ENCODE measurements around the gene RGR. TPM values are rescaled to one million over a fixed set of nuclear protein-coding genes. Genes with fewer than 3 reads are reported as not detected.

Gene RGR
- total and polyA plus RNA-seq, 4 experiments from 2014 or later: not detected

GRCh38 chr10:84294766-84295447 is 50.1 kb downstream of the RGR start:
- peak overlapping the region in 1 of 7 donors; percentile 68 for H3K27ac Mint-ChIP-seq
- no peaks in the 10 kb centered on the region for H3K27me3 Mint-ChIP-seq
- H3K36me3 ChIP-seq (ENCODE audit: insufficient read depth, low read length): no peaks in the 10 kb centered on the region
- H3K9me3 ChIP-seq (ENCODE audit: control insufficient read depth in 1 of 2, low read length in 2 of 2): no peaks in the 10 kb centered on the region
- no peak for DNase-seq
- intact Hi-C loops (cut with micrococcal nuclease): no loop called here
- H3K4me3 Mint-ChIP-seq: no peak overlapping the region
- ChIA-PET POLR2A (ENCODE audit: partially characterized antibody) (no interaction called here), CTCF (ENCODE audit: partially characterized antibody) (no interaction called here)
- H3K27ac ChIP-seq (ENCODE audit: low read depth, low read length): no peak overlapping the region
- peaks cover 3 to 7% (median 4%) of the 10 kb centered on the region in 4 donors for H3K4me1 Mint-ChIP-seq
- H3K27me3 ChIP-seq (ENCODE audit: insufficient read depth, low read length): no peaks in the 10 kb centered on the region
- H3K4me1 ChIP-seq (ENCODE audit: insufficient read depth, low read length): no peaks in the 10 kb centered on the region
- H3K4me3 ChIP-seq (ENCODE audit: low read length in 2 of 2): no peak overlapping the region
- H3K36me3 Mint-ChIP-seq: no peaks in the 10 kb centered on the region
- H3K9me3 Mint-ChIP-seq: no peaks in the 10 kb centered on the region

- Histone ChIP-seq H3K9me3 (ENCODE audit: control insufficient read depth in 1 of 2, low read length in 2 of 2) (no peaks in the 10 kb centered on the region), H3K27me3 (ENCODE audit: insufficient read depth, low read length) (no peaks in the 10 kb centered on the region), H3K4me1 (ENCODE audit: insufficient read depth, low read length) (no peaks in the 10 kb centered on the region), H3K36me3 (ENCODE audit: insufficient read depth, low read length) (no peaks in the 10 kb centered on the region), H3K27ac (ENCODE audit: low read depth, low read length) (no peak overlapping the region), H3K4me3 (ENCODE audit: low read length in 2 of 2) (no peak overlapping the region)
- Mint-ChIP-seq H3K4me3 (no peak overlapping the region), H3K4me1 (peaks cover 3 to 7% (median 4%) of the 10 kb centered on the region in 4 donors), H3K27ac (no peak overlapping the region), H3K36me3 (no peaks in the 10 kb centered on the region), H3K9me3 (no peaks in the 10 kb centered on the region), H3K27me3 (no peaks in the 10 kb centered on the region)
- intact Hi-C loops (cut with micrococcal nuclease): no loop called here
- CTCF ChIA-PET (ENCODE audit: partially characterized antibody): no interaction called here
- POLR2A ChIA-PET (ENCODE audit: partially characterized antibody): no interaction called here
- no peak for DNase-seq
Observed at GRCh38 chr10:84296091-84296981, 51.5 kb downstream of the RGR start.

DNA sequence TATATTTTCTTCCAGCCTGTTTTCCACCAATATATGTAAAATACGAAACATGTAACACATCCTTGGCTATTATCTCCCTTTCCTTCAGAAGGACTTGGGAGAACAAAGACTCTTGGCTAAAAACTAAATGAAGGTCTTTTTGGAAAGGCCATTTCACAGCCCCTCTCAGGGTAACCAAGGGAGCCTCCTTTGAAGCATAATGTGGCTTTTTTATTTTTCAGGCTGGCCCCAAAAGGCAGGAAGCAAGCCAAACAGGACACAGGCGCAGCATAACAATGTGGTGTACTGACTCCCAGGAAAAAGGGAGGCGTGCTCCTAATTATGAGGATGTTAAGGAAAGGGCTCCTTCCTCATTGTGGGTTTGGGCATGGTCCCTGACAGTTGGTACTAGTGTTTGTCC is 53.2 kb downstream of the RGR start:
- POLR2A ChIA-PET (ENCODE audit: partially characterized antibody): no interaction called here

DNA sequence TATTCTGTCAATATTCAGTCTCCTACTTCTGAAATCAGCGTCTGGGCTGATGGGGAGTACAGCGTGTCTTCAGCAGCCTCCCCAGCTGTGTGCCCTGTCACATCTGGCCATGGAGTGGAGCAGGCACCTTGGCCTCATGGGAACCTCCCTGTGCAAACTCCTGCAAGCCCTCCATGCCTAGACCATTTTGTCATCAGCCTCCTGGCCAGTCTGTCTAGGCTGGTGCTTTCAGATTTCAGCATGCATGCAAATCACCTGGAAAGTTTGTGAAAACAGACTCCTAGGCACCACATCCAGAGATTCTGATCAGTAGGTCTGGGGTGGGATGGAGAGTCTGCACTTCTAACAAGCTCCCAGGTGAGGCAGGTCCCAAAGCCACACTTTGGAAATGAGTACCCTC is 57.4 kb downstream of the RGR start:
- no peaks in the 10 kb centered on the region for H3K36me3 Mint-ChIP-seq
- Histone ChIP-seq H3K36me3 (ENCODE audit: insufficient read depth, low read length) (no peaks in the 10 kb centered on the region), H3K4me1 (ENCODE audit: insufficient read depth, low read length) (no peaks in the 10 kb centered on the region), H3K27ac (ENCODE audit: low read depth, low read length) (no peak overlapping the region), H3K4me3 (ENCODE audit: low read length in 2 of 2) (no peak overlapping the region), H3K9me3 (ENCODE audit: control insufficient read depth in 1 of 2, low read length in 2 of 2) (no peaks in the 10 kb centered on the region), H3K27me3 (ENCODE audit: insufficient read depth, low read length) (no peaks in the 10 kb centered on the region)
- H3K27ac Mint-ChIP-seq: peak overlapping the region in 2 of 7 donors; percentile 10 to 43
- ChIA-PET CTCF (ENCODE audit: partially characterized antibody) (interaction anchor here (0.9 kb wide), 1 partner anchor 32 kb away, joined by 3 read pairs; no protein-coding TSS in a partner anchor), POLR2A (ENCODE audit: partially characterized antibody) (interaction anchor here (0.7 kb wide), 1 partner anchor 42 kb away, joined by 3 read pairs; no protein-coding TSS in a partner anchor)
- no peaks in the 10 kb centered on the region for H3K9me3 Mint-ChIP-seq
- no peak for DNase-seq
- peaks cover 0 to 6% (median 2%) of the 10 kb centered on the region in 4 donors for H3K4me1 Mint-ChIP-seq
- H3K4me3 Mint-ChIP-seq: no peak overlapping the region
- intact Hi-C loops (cut with micrococcal nuclease): no loop called here
- H3K27me3 Mint-ChIP-seq: peaks cover 0 to 2% of the 10 kb centered on the region in 2 donors

More for the DNA sequence above, 53.2 kb downstream of the RGR start:
- peaks cover 3 to 7% (median 4%) of the 10 kb centered on the region in 4 donors for H3K4me1 Mint-ChIP-seq
- peak overlapping the region in 1 of 7 donors; percentile 7 for H3K27ac Mint-ChIP-seq
- H3K27me3 Mint-ChIP-seq: no peaks in the 10 kb centered on the region
- Histone ChIP-seq H3K4me1 (ENCODE audit: insufficient read depth, low read length) (no peaks in the 10 kb centered on the region), H3K4me3 (ENCODE audit: low read length in 2 of 2) (no peak overlapping the region), H3K27me3 (ENCODE audit: insufficient read depth, low read length) (no peaks in the 10 kb centered on the region), H3K9me3 (ENCODE audit: control insufficient read depth in 1 of 2, low read length in 2 of 2) (no peaks in the 10 kb centered on the region), H3K36me3 (ENCODE audit: insufficient read depth, low read length) (no peaks in the 10 kb centered on the region), H3K27ac (ENCODE audit: low read depth, low read length) (no peak overlapping the region)
- no peak overlapping the region for H3K4me3 Mint-ChIP-seq
- H3K36me3 Mint-ChIP-seq: no peaks in the 10 kb centered on the region
- intact Hi-C loops (cut with micrococcal nuclease): no loop called here
- CTCF ChIA-PET (ENCODE audit: partially characterized antibody): no interaction called here
- no peak for DNase-seq
- no peaks in the 10 kb centered on the region for H3K9me3 Mint-ChIP-seq

DNA sequence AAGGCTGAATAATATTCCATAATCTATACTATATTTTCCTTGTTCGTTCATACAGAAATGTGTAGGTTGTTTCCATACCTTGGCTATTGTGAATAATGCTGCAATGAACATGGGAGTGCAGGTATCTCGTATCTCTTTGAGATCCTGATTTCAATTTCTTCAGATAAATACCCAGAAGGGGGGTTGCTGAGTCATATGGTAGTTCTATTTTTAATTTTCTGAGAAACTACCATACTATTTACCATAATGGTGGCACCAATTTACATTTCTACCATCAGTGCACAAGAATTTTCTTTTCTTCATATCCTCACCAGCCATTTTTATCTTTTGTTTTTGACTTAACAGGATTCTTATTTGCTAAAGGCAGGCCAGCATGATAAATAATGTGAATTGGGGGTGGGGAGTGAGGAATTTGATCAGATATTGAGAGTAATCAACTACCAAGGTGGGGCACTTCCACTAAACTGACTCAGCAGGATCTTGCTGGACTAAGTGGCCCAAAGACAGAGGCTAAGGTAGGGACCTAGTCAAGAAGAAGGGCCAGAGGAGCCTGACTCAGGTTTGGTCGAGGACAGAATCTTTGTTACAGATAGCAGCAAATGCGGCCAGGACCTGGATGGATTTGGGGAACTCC is 62.0 kb downstream of the RGR start:
- peak overlapping the region in 1 of 7 donors; percentile 57 for H3K27ac Mint-ChIP-seq

GRCh38 chr10:84308021-84308420 is 63.2 kb downstream of the RGR start:
- peak overlapping the region in 3 of 7 donors; percentile 2 to 12 (median 8) for H3K27ac Mint-ChIP-seq
- H3K4me3 Mint-ChIP-seq: no peak overlapping the region
- H3K36me3 Mint-ChIP-seq: no peaks in the 10 kb centered on the region
- H3K4me1 Mint-ChIP-seq: peaks cover 13 to 18% (median 16%) of the 10 kb centered on the region in 4 donors
- Histone ChIP-seq H3K27me3 (ENCODE audit: insufficient read depth, low read length) (no peaks in the 10 kb centered on the region), H3K9me3 (ENCODE audit: control insufficient read depth in 1 of 2, low read length in 2 of 2) (no peaks in the 10 kb centered on the region), H3K4me1 (ENCODE audit: insufficient read depth, low read length) (peaks cover 20% of the 10 kb centered on the region), H3K4me3 (ENCODE audit: low read length in 2 of 2) (no peak overlapping the region), H3K27ac (ENCODE audit: low read depth, low read length) (no peak overlapping the region), H3K36me3 (ENCODE audit: insufficient read depth, low read length) (no peaks in the 10 kb centered on the region)
- ChIA-PET POLR2A (ENCODE audit: partially characterized antibody) (interaction anchor here (1.0 kb wide), 1 partner anchor 28 kb away, joined by 3 read pairs; no protein-coding TSS in a partner anchor), CTCF (ENCODE audit: partially characterized antibody) (interaction anchor here (1.3 kb wide), 1 partner anchor 44 kb away, joined by 4 read pairs; no protein-coding TSS in a partner anchor)
- intact Hi-C loops (cut with micrococcal nuclease): no loop called here
- no peaks in the 10 kb centered on the region for H3K9me3 Mint-ChIP-seq
- no peak for DNase-seq
- peaks cover 0 to 2% of the 10 kb centered on the region in 2 donors for H3K27me3 Mint-ChIP-seq

More for the DNA sequence above, 62.0 kb downstream of the RGR start:
- no peaks in the 10 kb centered on the region for H3K36me3 Mint-ChIP-seq
- peaks cover 0 to 2% of the 10 kb centered on the region in 2 donors for H3K27me3 Mint-ChIP-seq
- POLR2A ChIA-PET (ENCODE audit: partially characterized antibody): interaction anchor here (0.6 kb wide), 1 partner anchor 30 kb away, joined by 3 read pairs; no protein-coding TSS in a partner anchor
- CTCF ChIA-PET (ENCODE audit: partially characterized antibody): no interaction called here
- DNase-seq: no peak
- Histone ChIP-seq H3K4me3 (ENCODE audit: low read length in 2 of 2) (no peak overlapping the region), H3K4me1 (ENCODE audit: insufficient read depth, low read length) (peaks cover 20% of the 10 kb centered on the region), H3K27ac (ENCODE audit: low read depth, low read length) (no peak overlapping the region), H3K36me3 (ENCODE audit: insufficient read depth, low read length) (no peaks in the 10 kb centered on the region), H3K9me3 (ENCODE audit: control insufficient read depth in 1 of 2, low read length in 2 of 2) (no peaks in the 10 kb centered on the region), H3K27me3 (ENCODE audit: insufficient read depth, low read length) (no peaks in the 10 kb centered on the region)
- intact Hi-C loops (cut with micrococcal nuclease): no loop called here
- peak overlapping the region in 1 of 8 donors; percentile 24 for H3K4me3 Mint-ChIP-seq
- H3K4me1 Mint-ChIP-seq: peaks cover 13 to 18% (median 16%) of the 10 kb centered on the region in 4 donors
- H3K9me3 Mint-ChIP-seq: no peaks in the 10 kb centered on the region

Measured in CD4-positive, alpha-beta memory T cell (primary cell).